DND-41 (cell line): ENCODE data around the gene MAST2.
"Not testable (repeated sequence)": the region's sequence is repeated elsewhere in the genome, so short reads cannot be mapped to it uniquely, and the experiment has no call there.

ENCODE experiments used
- ATAC-seq: fragments of 200-7000 bp; cut with Tn5 transposase; 3 replicates; pipeline ENCODE4 v1.9.1; 2021; ENCODE audit warnings: low read depth; ENCODE audit not compliant: insufficient read depth
- DNase-seq: peaks from one replicate; pipeline ENCODE4 v3.0.0-alpha.2; 2020
- H2AFZ ChIP-seq: 2 replicates; pipeline ENCODE4 v1.6.0; 2012; ENCODE audit warnings: low read depth, low read length
- H3K27ac ChIP-seq: 2 replicates; pipeline ENCODE4 v1.5.1; 2012; ENCODE audit warnings: low read length, inconsistent platforms
- H3K27me3 ChIP-seq: fragments of 200-600 bp; sonication (generic); 2 replicates; pipeline ENCODE4 v1.6.0; 2012; ENCODE audit warnings: low read length, mild to moderate bottlenecking, inconsistent platforms; ENCODE audit not compliant: insufficient read depth, poor library complexity
- H3K36me3 ChIP-seq: 2 replicates; pipeline ENCODE4 v1.5.1; 2012; ENCODE audit warnings: low read length, inconsistent platforms; ENCODE audit not compliant: insufficient read depth
- H3K4me1 ChIP-seq: 2 replicates; pipeline ENCODE4 v1.5.1; 2012; ENCODE audit warnings: mild to moderate bottlenecking, low read length; ENCODE audit not compliant: insufficient read depth
- H3K4me2 ChIP-seq: 2 replicates; pipeline ENCODE4 v1.6.0; 2012; ENCODE audit warnings: mild to moderate bottlenecking, moderate library complexity, low read length, inconsistent platforms; ENCODE audit not compliant: insufficient read depth
- H3K4me3 ChIP-seq, 2 experiments: fragments of 200-600 bp in 1 of 2; shearing (Covaris generic) in 1 of 2; 2 replicates each; pipeline ENCODE4 v1.5.1; 2012 to 2016; ENCODE audit warnings: inconsistent platforms in 2 of 2, low read length in 2 of 2, mild to moderate bottlenecking in 2 of 2, low read depth in 1 of 2, moderate library complexity in 1 of 2
- H3K79me2 ChIP-seq: 2 replicates; pipeline ENCODE4 v1.6.0; 2012; ENCODE audit warnings: low read length, inconsistent platforms; ENCODE audit not compliant: insufficient read depth
- H3K9ac ChIP-seq: 2 replicates; pipeline ENCODE4 v1.6.0; 2012; ENCODE audit warnings: low read depth, mild to moderate bottlenecking, inconsistent platforms, low read length, moderate library complexity
- H3K9me3 ChIP-seq: 2 replicates; pipeline ENCODE4 v1.5.1; 2012; ENCODE audit warnings: low read length, moderate library complexity, mild to moderate bottlenecking, inconsistent platforms; ENCODE audit not compliant: insufficient read depth, severe bottlenecking
- H4K20me1 ChIP-seq: 2 replicates; pipeline ENCODE4 v1.6.0; 2012; ENCODE audit warnings: low read length; ENCODE audit not compliant: insufficient read depth
- EZH2 ChIP-seq: IDR thresholded peaks from 3 replicates; pipeline ENCODE4 v1.6.1; 2012; ENCODE audit warnings: borderline replicate concordance, low read depth, mild to moderate bottlenecking, moderate library complexity, low read length, inconsistent platforms; ENCODE audit not compliant: severe bottlenecking
- TF ChIP-seq, protein P1 (sequence below): IDR thresholded peaks from 2 replicates; pipeline ENCODE4 v1.5.1; 2012; ENCODE audit warnings: borderline replicate concordance, low read length, moderate library complexity, mild to moderate bottlenecking; ENCODE audit not compliant: poor library complexity, severe bottlenecking; ENCODE audit errors: extremely low read depth

MAST2 gene

GRCh38 chr1:45928486-45929205, 125.2 kb downstream of the MAST2 start:
- Histone ChIP-seq H3K4me2 (no peak overlapping the region), H3K9ac (no peak overlapping the region), H4K20me1 (peaks cover 10% of the 10 kb centered on the region; the same call in 1 of the 2 replicates), H3K4me3 (no peak overlapping the region), H3K27me3 (no peaks in the 10 kb centered on the region), H3K79me2 (peaks cover 5% of the 10 kb centered on the region; the same call in 1 of the 2 replicates), H2AFZ (no peak overlapping the region), H3K36me3 (no peaks in the 10 kb centered on the region), H3K4me1 (peaks cover 22% of the 10 kb centered on the region), H3K9me3 (no peaks in the 10 kb centered on the region), H3K27ac (0 out of 2 replicates have a peak overlapping the region, but pooled peaks have one; percentile 3)
- TF ChIP-seq EZH2, result no peak
- TF ChIP-seq, protein P1, sequence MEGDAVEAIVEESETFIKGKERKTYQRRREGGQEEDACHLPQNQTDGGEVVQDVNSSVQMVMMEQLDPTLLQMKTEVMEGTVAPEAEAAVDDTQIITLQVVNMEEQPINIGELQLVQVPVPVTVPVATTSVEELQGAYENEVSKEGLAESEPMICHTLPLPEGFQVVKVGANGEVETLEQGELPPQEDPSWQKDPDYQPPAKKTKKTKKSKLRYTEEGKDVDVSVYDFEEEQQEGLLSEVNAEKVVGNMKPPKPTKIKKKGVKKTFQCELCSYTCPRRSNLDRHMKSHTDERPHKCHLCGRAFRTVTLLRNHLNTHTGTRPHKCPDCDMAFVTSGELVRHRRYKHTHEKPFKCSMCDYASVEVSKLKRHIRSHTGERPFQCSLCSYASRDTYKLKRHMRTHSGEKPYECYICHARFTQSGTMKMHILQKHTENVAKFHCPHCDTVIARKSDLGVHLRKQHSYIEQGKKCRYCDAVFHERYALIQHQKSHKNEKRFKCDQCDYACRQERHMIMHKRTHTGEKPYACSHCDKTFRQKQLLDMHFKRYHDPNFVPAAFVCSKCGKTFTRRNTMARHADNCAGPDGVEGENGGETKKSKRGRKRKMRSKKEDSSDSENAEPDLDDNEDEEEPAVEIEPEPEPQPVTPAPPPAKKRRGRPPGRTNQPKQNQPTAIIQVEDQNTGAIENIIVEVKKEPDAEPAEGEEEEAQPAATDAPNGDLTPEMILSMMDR, result no peak
- ATAC-seq (peak; percentile 76), DNase-seq (peak; percentile 24)

GRCh38 chr1:45929257-45929687, 125.9 kb downstream of the MAST2 start:
- peaks cover 5% of the 10 kb centered on the region; the same call in 1 of the 2 replicates for H3K79me2 ChIP-seq
- no peak for DNase-seq
- no peak for TF ChIP-seq EZH2
- TF ChIP-seq, protein P1, result no peak
- H3K9me3 ChIP-seq, result no peaks in the 10 kb centered on the region
- peaks cover 22% of the 10 kb centered on the region for H3K4me1 ChIP-seq
- no peak overlapping the region for H3K4me3 ChIP-seq
- H3K9ac ChIP-seq, result no peak overlapping the region
- H4K20me1 ChIP-seq, result peaks cover 10% of the 10 kb centered on the region; the same call in 1 of the 2 replicates
- no peaks in the 10 kb centered on the region for H3K36me3 ChIP-seq
- ATAC-seq, result peak; percentile 61
- no peak overlapping the region for H2AFZ ChIP-seq
- no peaks in the 10 kb centered on the region for H3K27me3 ChIP-seq
- H3K27ac ChIP-seq, result 0 out of 2 replicates have a peak overlapping the region, but pooled peaks have one; percentile 3
- no peak overlapping the region for H3K4me2 ChIP-seq

GRCh38 chr1:45930258-45931150, 127.1 kb downstream of the MAST2 start:
- H3K27ac ChIP-seq, result no peak overlapping the region

GRCh38 chr1:45932205-45932604, 128.8 kb downstream of the MAST2 start:
- not testable (repeated sequence) for H3K36me3 ChIP-seq, H3K27ac ChIP-seq, H3K9ac ChIP-seq, ATAC-seq, H2AFZ ChIP-seq, H3K27me3 ChIP-seq, DNase-seq, H3K9me3 ChIP-seq, H3K4me2 ChIP-seq, H3K4me3 ChIP-seq, H4K20me1 ChIP-seq
- peaks cover 18% of the 10 kb centered on the region for H3K4me1 ChIP-seq
- H3K79me2 ChIP-seq, result peaks cover 13% of the 10 kb centered on the region; the same call in 1 of the 2 replicates

More at GRCh38 chr1:45930258-45931150, 127.1 kb downstream of the MAST2 start:
- no peak overlapping the region for H2AFZ ChIP-seq
- ATAC-seq (no peak), DNase-seq (no peak)
- TF ChIP-seq, protein P1, result no peak
- no peak for TF ChIP-seq EZH2
- H3K4me3 ChIP-seq, result no peak overlapping the region
- H3K4me1 ChIP-seq, result peaks cover 22% of the 10 kb centered on the region
- H3K4me2 ChIP-seq, result no peak overlapping the region
- peaks cover 5% of the 10 kb centered on the region; the same call in 1 of the 2 replicates for H3K79me2 ChIP-seq
- no peaks in the 10 kb centered on the region for H3K27me3 ChIP-seq
- H3K9ac ChIP-seq, result no peak overlapping the region
- H4K20me1 ChIP-seq, result peaks cover 3% of the 10 kb centered on the region; the same call in 1 of the 2 replicates
- no peaks in the 10 kb centered on the region for H3K36me3 ChIP-seq
- no peaks in the 10 kb centered on the region for H3K9me3 ChIP-seq
